Esophagus mucosa (tissue), 1 donor: ENCODE results near the gene FAM120AOS. TPM values are rescaled to one million over a fixed set of nuclear protein-coding genes. Genes with fewer than 3 reads are reported as not detected.

Experiments used
- ATAC-seq: fragments of 200-7000 bp; cut with Tn5 transposase; one replicate; pipeline ENCODE4 v1.9.1; 2020
- total RNA-seq: library from RNA; stranded (reverse); gene quantifications from one replicate; pipeline ENCODE4 v1.2.4, GENCODE V29; 2023
- donor health status: DM: yes; HTN: yes; CAD: no.

The FAM120AOS gene
- 28.8 TPM for total RNA-seq

GRCh38 chr9:93453047-93453914, at the start of gene FAM120AOS:
Gene FAM120AOS, minus strand, starts transcription at chr9:93453581. Its CDS starts 872 bp downstream, at chr9:93452709.
- peak; percentile 81 for ATAC-seq

DNA sequence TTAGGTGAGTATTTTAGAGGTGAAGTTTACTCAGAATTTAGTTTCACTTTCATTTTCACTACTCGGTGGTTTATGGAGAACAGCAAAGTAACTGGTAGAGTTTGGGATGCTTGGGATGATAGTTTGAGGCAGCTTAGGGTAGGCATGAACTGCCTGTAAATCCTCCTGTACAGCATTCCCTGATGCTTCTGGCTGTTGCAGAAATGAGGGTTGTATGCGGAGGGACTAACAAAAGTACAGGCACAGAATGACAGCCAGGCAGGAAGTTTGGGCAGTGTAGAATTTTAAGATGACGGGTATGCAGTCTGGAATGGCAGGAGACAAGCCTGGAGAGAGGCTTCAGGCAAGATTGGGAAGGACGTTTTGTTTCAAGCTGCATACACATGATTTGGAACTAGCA, 48.0 kb upstream of the FAM120AOS start:
- ATAC-seq, result no peak

- ATAC-seq, result peak; percentile 24
These were observed 47.4 kb upstream of the FAM120AOS start for GRCh38 chr9:93500571-93501298.

- no peak for ATAC-seq
These were observed 42.9 kb upstream of the FAM120AOS start for GRCh38 chr9:93496285-93496684.

DNA sequence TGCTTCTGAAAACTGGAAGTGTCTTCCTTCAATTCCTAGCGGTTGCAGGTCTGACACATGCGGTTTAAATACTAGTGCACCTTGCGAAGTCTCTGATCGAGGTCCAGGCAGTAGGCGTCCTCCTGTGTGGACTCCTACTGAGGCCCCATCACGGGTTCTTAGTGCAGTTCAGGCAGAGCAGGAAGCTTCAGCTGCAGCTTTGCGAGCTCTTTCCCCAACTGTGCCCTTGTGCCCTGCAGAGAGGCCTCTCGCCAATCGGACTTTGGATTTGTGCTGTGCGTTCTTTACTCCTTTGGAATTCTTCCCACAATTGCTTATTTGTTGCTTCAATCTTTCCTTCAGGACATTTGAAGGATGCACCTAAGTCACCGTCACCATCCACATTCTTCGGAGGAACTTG, 40.6 kb upstream of the FAM120AOS start:
- no peak for ATAC-seq

GRCh38 chr9:93492327-93492726, 38.9 kb upstream of the FAM120AOS start:
- no peak for ATAC-seq

GRCh38 chr9:93491593-93492232, 38.3 kb upstream of the FAM120AOS start:
- no peak for ATAC-seq

DNA sequence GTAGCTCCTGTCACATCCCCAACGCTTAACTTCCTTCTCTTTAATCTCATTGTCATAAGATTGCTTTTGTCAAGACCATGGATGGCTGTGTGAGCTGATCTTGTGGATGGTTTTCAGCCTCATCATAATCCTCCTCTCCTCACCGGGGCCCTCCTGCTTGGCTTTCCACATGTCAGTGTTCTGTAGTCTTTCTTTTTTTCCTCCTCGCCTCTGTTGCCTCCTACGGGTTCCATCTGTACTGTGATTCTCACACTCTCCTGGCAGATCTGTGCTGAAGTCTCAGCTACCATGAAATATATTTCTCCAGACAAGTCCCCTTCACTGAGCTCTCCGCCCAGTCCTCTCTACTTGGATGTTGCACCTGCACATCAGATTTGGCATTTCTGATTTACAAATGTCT, 34.9 kb upstream of the FAM120AOS start:
- ATAC-seq, result no peak

- no peak for ATAC-seq
These were observed 32.9 kb upstream of the FAM120AOS start for GRCh38 chr9:93486268-93486667.

GRCh38 chr9:93483497-93483896, 30.1 kb upstream of the FAM120AOS start:
- no peak for ATAC-seq

DNA sequence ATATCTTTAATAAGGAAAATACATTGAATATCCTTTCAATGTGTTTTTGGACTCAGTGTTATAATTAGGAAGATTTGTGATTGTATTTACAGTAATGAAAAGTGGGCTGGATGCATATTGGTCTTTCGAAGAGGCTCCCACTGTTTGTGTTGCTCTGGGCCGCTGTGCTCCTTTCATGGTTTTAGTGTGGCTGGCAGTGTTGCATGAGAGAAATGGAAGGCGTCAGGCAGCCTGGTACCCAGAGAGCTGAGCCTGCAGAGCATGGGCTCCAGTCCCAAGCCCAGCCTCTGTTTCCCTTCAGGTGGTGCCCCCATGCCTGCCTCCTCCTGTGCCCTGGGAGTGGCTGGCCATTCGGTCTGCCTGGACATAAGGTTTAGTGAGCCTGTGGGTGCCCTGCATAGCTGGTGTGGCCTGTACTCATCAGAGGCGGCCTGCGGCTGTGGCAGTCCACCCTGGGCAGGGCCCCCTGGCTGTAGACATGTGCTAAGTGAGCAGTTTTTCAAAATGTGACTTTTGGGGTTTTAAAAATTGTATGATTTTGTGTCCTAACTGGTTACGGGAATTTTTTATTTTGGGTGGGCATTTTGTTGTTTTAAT, 27.4 kb upstream of the FAM120AOS start:
- ATAC-seq, result peak; percentile 33

DNA sequence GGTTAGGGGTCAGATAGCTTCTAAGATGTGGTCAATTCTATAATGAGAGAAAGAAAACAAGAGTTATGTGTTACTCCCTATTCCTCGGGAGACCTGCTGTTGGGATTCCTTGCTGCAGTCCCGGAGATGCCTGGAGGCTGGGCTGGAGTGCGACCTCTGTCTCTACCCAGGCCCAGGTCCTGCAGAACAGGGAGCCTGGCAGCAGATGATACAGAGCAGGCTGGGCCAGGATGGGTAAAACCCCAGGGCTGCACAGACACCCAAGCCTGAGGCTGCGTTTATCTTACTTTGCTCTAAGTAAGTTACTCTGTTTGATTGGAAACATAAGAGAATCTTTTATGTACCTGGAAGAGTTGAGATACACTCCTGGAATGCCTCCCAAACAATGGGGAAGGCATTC, 26.9 kb upstream of the FAM120AOS start:
- ATAC-seq, result no peak

DNA sequence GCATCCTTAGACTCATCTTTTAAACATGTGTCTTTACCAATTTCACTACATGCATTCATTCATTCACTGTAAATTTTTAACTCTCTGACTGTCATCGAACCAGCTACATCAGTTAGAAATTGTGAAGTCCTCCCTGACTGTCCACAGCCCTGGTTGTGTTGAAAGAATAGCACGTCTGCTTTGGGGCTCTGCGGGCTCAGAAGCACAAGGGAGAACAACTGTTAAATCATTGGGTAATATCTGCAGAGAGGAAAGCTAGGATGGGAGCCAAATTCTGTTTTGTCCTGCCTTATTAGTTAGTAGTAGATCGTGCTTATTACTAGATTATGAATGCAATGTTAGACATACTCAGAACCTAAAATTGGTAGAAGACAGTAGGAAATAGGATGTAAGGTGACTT, 26.3 kb upstream of the FAM120AOS start:
- no peak for ATAC-seq

DNA sequence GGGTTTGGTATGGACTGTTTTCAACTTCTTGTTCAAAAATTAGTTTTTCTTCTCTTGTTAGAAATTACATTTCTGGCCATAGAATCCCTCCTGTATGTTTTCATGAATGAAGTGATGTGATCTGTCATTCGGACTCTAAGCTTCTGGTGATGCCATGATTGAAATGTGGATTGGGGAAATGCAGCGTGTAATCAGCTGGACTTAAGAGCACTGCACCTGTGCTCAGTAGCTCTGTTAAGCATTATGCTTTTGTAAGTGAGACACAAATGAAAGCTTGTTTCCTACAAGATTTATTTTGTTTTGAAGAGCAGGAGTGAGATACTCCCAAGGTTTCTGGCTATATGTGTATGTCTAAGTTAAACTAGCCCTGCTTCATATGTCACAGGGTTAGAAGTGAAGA, 24.0 kb upstream of the FAM120AOS start:
- ATAC-seq, result no peak

DNA sequence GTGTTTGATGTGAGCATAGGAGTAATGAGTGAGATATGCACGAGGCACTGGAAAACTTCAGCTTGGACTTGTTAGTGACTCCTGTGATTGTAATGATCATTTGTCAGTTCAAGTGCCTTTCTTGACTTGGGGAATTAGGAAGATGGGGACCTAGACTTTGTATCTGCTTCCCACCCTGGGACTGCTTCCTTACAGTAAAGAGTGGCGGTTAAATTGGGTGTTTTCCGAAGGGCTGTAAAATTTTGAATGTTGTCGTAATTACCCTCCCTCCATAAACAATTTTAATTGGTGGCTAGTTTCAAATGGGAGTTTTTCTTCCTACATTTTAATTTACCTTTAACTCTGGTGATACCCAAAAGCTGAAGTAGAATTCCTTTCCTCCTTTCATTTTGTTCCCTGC, 23.5 kb upstream of the FAM120AOS start:
- no peak for ATAC-seq

- ATAC-seq, result no peak
These were observed 22.5 kb upstream of the FAM120AOS start for GRCh38 chr9:93475856-93476255.

DNA sequence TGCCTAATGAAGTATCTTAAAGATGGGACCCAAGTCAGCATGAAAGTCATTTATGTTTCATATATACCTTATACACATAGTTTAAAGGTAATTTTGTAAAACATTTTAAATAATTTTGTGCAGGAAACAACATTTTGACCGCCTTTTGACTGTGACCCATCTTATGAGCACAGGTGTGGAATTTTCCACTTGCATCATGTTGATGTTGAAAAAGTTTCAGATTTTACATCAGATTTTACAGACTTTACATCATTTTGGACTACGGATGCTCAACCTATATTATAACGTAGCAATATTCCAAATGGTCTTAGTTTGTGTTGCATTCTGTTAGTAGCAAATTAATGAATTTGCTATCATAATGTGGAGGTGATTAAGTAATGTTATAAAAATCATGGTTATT, 21.7 kb upstream of the FAM120AOS start:
- ATAC-seq, result no peak

DNA sequence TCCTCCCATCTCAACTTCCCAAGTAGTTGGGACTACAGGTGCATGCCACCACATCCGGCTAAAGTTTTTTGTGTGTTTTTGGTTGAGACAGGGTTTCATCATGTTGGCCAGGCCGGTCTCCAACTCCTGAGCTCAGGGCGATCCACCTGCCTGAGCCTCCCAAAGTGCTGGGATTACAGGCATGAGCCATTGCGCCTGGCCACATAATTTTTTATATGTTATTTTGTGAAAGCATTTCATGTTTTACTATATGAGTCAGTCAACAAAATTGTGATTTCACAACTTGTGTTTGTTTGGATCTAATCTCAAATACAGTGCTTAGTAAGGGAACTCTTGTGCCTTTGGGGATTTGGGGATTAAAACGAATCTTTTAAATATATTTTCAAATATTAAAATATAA, 20.0 kb upstream of the FAM120AOS start:
- peak; percentile 79 for ATAC-seq

GRCh38 chr9:93471124-93471523, 17.7 kb upstream of the FAM120AOS start:
- ATAC-seq, result no peak

DNA sequence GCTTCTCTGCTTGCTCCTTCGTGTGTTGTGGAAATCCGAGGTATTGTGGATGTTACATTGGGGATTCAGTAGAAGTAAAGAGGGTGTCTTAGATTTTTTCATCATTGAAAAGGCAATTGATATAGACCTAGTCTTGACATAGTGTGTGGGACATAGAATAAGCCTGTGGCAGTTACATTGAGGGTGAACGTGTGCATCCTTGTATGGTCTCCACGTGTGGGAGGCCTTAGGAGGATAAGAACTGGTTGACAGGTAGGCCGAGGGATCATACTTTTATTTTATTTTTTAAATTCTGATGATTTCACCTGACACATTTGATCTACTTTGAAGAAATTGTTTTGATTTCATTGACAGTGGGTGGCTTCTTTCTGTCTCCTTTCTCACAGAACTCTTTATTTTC, 17.0 kb upstream of the FAM120AOS start:
- ATAC-seq, result no peak

- ATAC-seq, result peak; percentile 48
These were observed 15.5 kb upstream of the FAM120AOS start for GRCh38 chr9:93468763-93469456.

DNA sequence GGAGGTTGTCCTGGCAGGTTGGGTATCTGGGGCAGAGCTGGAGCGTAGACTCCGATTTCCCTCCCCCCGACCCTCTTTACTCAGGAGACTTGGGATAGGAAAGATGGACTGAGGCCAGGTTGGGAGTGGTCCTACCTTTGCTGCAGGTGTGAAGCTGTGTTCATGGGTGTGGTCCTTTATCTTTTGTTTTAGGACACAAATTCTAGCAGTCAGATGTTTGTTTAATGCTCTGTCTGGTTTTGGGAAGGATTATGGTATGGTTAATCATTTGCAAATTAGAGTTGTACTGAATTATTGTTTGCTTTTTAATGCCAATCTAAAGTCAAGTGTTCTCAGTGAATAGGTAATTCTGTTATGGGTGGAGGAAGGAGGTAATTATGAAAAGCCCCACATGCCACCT, 14.1 kb upstream of the FAM120AOS start:
- ATAC-seq, result peak; percentile 33

DNA sequence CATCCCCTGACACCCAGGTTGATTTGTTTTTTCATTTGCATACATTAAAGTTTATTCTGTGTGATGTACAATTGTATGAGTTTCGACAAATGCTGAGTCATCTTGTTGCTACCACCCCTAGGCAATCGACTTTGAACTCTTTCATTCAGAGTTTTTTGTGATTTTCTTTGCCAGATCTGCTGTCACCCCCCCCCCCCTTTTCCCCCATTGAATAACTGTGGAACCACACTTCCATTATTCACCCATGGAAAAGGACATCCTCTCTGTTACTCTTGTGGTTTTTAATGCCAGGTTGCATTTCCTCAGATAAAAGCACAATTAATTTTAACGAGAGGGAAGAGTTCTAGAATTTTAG, 13.7 kb upstream of the FAM120AOS start:
- ATAC-seq, result peak; percentile 26
